GM12878 (cell line): ENCODE measurements around the gene CAPN14. TPM values are rescaled to one million over a fixed set of nuclear protein-coding genes. Genes with fewer than 3 reads are reported as not detected.

Experiments used
- ATAC-seq: fragments of 200-7000 bp; cut with Tn5 transposase; 3 replicates; pipeline ENCODE4 v1.9.1; 2020; ENCODE audit warnings: mild to moderate bottlenecking, moderate library complexity
- BruUV-seq: library from RNA; stranded (reverse); fragments of 400-500 nt; replicated peaks from 2 replicates; lab custom pipeline; 2021; lab: Mats Ljungman, UMichigan
- CTCF ChIA-PET: fragments of 300-600 bp; sonication (Branson Sonifier 250); formaldehyde crosslinking; extraction: SDS; loops from one replicate; lab custom pipeline; 2021; ENCODE audit warnings: inconsistent platforms; lab: Yijun Ruan, JAX
- POLR2A ChIA-PET: fragments of 350-600 bp; formaldehyde crosslinking; extraction: SDS; loops from one replicate; lab custom pipeline; 2021; ENCODE audit warnings: inconsistent platforms; lab: Charles Lee
- RAD21 ChIA-PET: fragments of 300-600 bp; sonication (Branson Sonifier 250); formaldehyde crosslinking; loops from one replicate; lab custom pipeline; 2023; ENCODE audit warnings: antibody characterized with exemption; ENCODE audit not compliant: unreplicated experiment; lab: Charles Lee
- SMC1A ChIA-PET: fragments of 300-600 bp; sonication (Branson Sonifier 250); formaldehyde crosslinking; loops from one replicate; lab custom pipeline; 2023; ENCODE audit not compliant: unreplicated experiment, uncharacterized antibody; lab: Charles Lee
- DNase-seq: peaks from one replicate; pipeline ENCODE4 v3.0.0-alpha.2; 2011; ENCODE audit warnings: low read depth, low spot score
- FAIRE-seq: peaks from 3 replicates; lab custom pipeline; 2011; peaks lifted over from hg19 to GRCh38; lab: Jason Lieb, UNC
- H2AFZ ChIP-seq: 2 replicates; pipeline ENCODE4 v1.6.0; 2011; ENCODE audit warnings: low read depth, low read length, control low read depth; ENCODE audit not compliant: control insufficient read depth
- H3K27ac ChIP-seq: 2 replicates; pipeline ENCODE4 v1.5.1; 2011; ENCODE audit warnings: control low read depth; ENCODE audit not compliant: control insufficient read depth, insufficient read depth
- H3K27me3 ChIP-seq, 2 experiments: replicated peaks in 1 of 2; 2 replicates each; pipeline versions ENCODE4 v1.6.0 to v1.6.1; 2011; ENCODE audit warnings: low read length in 1 of 2; ENCODE audit not compliant: control insufficient read depth in 2 of 2, insufficient read depth in 2 of 2
- H3K36me3 ChIP-seq, 2 experiments: 2 replicates each; pipeline ENCODE4 v1.5.1; 2011; ENCODE audit warnings: low read length in 1 of 2; ENCODE audit not compliant: control insufficient read depth in 2 of 2, insufficient read depth in 2 of 2
- H3K4me1 ChIP-seq: 2 replicates; pipeline ENCODE4 v1.6.1; 2011; ENCODE audit warnings: mild to moderate bottlenecking, low read length, moderate library complexity, mixed read lengths; ENCODE audit not compliant: control insufficient read depth, insufficient read depth
- H3K4me2 ChIP-seq: 2 replicates; pipeline ENCODE4 v1.6.0; 2011; ENCODE audit warnings: control low read depth; ENCODE audit not compliant: control insufficient read depth, insufficient read depth
- H3K4me3 ChIP-seq: fragments of 200-600 bp; sonication (generic); 2 replicates; pipeline ENCODE4 v1.5.1; 2016
- H3K79me2 ChIP-seq: 2 replicates; pipeline ENCODE4 v1.6.0; 2011; ENCODE audit warnings: low read length; ENCODE audit not compliant: control insufficient read depth, insufficient read depth
- H3K9ac ChIP-seq: 2 replicates; pipeline ENCODE4 v1.8.0; 2011; ENCODE audit warnings: low read length, control low read depth, mixed read lengths; ENCODE audit not compliant: control insufficient read depth, insufficient read depth
- H3K9me3 ChIP-seq: replicated peaks from 3 replicates; pipeline ENCODE4 v1.5.1; 2011; ENCODE audit warnings: mild to moderate bottlenecking, low read length; ENCODE audit not compliant: control insufficient read depth, insufficient read depth
- H4K20me1 ChIP-seq: 2 replicates; pipeline ENCODE4 v1.6.0; 2011; ENCODE audit not compliant: control insufficient read depth, insufficient read depth
- CBFB ChIP-seq: IDR thresholded peaks from 2 replicates; pipeline ENCODE4 v1.6.1; 2016; ENCODE audit warnings: antibody characterized with exemption, low read depth
- CREB1 ChIP-seq: IDR thresholded peaks from 2 replicates; pipeline ENCODE4 v1.6.1; 2012; ENCODE audit warnings: low read depth, mild to moderate bottlenecking, inconsistent platforms
- CREM ChIP-seq: IDR thresholded peaks from 2 replicates; pipeline ENCODE4 v1.6.1; 2014; ENCODE audit warnings: antibody characterized with exemption, low read depth
- GABPA ChIP-seq: IDR thresholded peaks from 2 replicates; pipeline ENCODE4 v1.6.1; 2014; ENCODE audit warnings: antibody characterized with exemption, low read depth, mild to moderate bottlenecking, inconsistent platforms
- GATAD2B ChIP-seq: fragments of 450-650 bp; conservative IDR thresholded peaks from 2 replicates; pipeline ENCODE4 v1.6.1; 2017; ENCODE audit warnings: low read depth, mild to moderate bottlenecking, moderate library complexity
- IKZF2 ChIP-seq, 2 experiments: fragments of 450-650 bp; IDR thresholded peaks; 2 replicates each; pipeline ENCODE4 v1.6.1; 2017; ENCODE audit warnings: mild to moderate bottlenecking in 2 of 2, moderate library complexity in 2 of 2
- NFXL1 ChIP-seq: fragments of 450-650 bp; IDR thresholded peaks from 2 replicates; pipeline ENCODE4 v1.6.1; 2017; ENCODE audit warnings: antibody characterized with exemption, mild to moderate bottlenecking, borderline replicate concordance
- TARDBP ChIP-seq: IDR thresholded peaks from 2 replicates; pipeline ENCODE4 v1.6.1; 2016; ENCODE audit warnings: borderline replicate concordance
- ZNF207 ChIP-seq: fragments of 450-650 bp; IDR thresholded peaks from 2 replicates; pipeline ENCODE4 v1.6.1; 2014; ENCODE audit warnings: antibody characterized with exemption, mild to moderate bottlenecking, borderline replicate concordance
- ZNF622 ChIP-seq: fragments of 450-650 bp; IDR thresholded peaks from 2 replicates; pipeline ENCODE4 v1.6.1; 2017; ENCODE audit warnings: mild to moderate bottlenecking, inconsistent platforms
- WGBS: methylation state at CpG from one replicate; pipeline ENCODE4 v1.1.6; 2016; ENCODE audit warnings: low lambda C conversion rate; ENCODE audit not compliant: insufficient replicate concordance, insufficient coverage; ENCODE audit errors: missing lambda C conversion rate; 5-methylcytosine and 5-hydroxymethylcytosine counted together
- in situ Hi-C: fragments of 300-500 bp; cut with MboI; formaldehyde crosslinking; loops from 9 replicates; pipeline ENCODE4 v1.14.3; 2018; ENCODE audit warnings: mixed read lengths
- intact Hi-C: fragments of 100-400 bp; cut with micrococcal nuclease; formaldehyde crosslinking; loops from one replicate; pipeline ENCODE4 v1.14.2; 2022; ENCODE audit not compliant: unreplicated experiment
- polyA plus RNA-seq, 11 experiments: library from polyadenylated mRNA; depleted of rRNA in 4 of 11; unstranded in 6 of 11; stranded (reverse) in 5 of 11; fragments of >200 nt; fragmentation: Nextera tagmentation in 4 of 11; fragmentation: Illumina TruSeq in 1 of 11; extraction: Ambion mirVana in 4 of 11; extraction: Trizol in 1 of 11; gene quantifications; 1 replicate in 1 of 11; 2 replicates in 10 of 11; pipeline versions ENCODE4 v1.2.1 to v1.2.3, GENCODE V29; 2011 to 2016; ENCODE audit warnings: inconsistent platforms in 2 of 11, missing spikeins in 2 of 11, low read depth in 1 of 11
- total RNA-seq, 4 experiments: library from RNA; depleted of rRNA in 3 of 4; stranded (reverse); fragments of >200 nt in 3 of 4; fragmentation: Illumina TruSeq in 1 of 4; extraction: Trizol in 1 of 4; gene quantifications; 2 replicates each; pipeline versions ENCODE4 v1.2.1 to v1.2.3, GENCODE V29; 2013 to 2021
- TF ChIP-seq, protein P1 (sequence below): fragments of 450-650 bp; IDR thresholded peaks from 2 replicates; pipeline ENCODE4 v1.6.1; 2016; ENCODE audit warnings: mild to moderate bottlenecking
- TF ChIP-seq, protein P2 (sequence below): fragments of 450-650 bp; IDR thresholded peaks from 2 replicates; pipeline ENCODE4 v1.6.1; 2017; ENCODE audit warnings: mild to moderate bottlenecking, moderate library complexity

CAPN14 gene
- total and polyA plus RNA-seq, 10 of the 15 experiments (the other 5 are each of a cell fraction or from before 2014, with no cell fraction given): 0.08 to 1.5 (median 1.1) TPM

GRCh38 chr2:31148514-31148913 is 68.8 kb downstream of the CAPN14 start:
- no peak for DNase-seq
- 31% methylated on average over 2 of the region's 2 CpGs for WGBS
- Histone ChIP-seq H3K27me3 (no peaks in the 10 kb centered on the region; a peak in 1 of 4 replicates), H3K4me2 (no peak overlapping the region), H3K4me1 (no peaks in the 10 kb centered on the region), H2AFZ (no peak overlapping the region), H4K20me1 (no peaks in the 10 kb centered on the region), H3K36me3 (no peaks in the 10 kb centered on the region), H3K9ac (no peak overlapping the region), H3K27ac (no peak overlapping the region), H3K79me2 (no peaks in the 10 kb centered on the region), H3K9me3 (peaks cover 2% of the 10 kb centered on the region; the same call in 1 of the 3 replicates), H3K4me3 (no peak overlapping the region)
- POLR2A ChIA-PET: interaction anchor here (0.6 kb wide), 1 partner anchor 14 kb away, joined by 3 read pairs; no protein-coding TSS in a partner anchor
- TF ChIP-seq, protein P1, sequence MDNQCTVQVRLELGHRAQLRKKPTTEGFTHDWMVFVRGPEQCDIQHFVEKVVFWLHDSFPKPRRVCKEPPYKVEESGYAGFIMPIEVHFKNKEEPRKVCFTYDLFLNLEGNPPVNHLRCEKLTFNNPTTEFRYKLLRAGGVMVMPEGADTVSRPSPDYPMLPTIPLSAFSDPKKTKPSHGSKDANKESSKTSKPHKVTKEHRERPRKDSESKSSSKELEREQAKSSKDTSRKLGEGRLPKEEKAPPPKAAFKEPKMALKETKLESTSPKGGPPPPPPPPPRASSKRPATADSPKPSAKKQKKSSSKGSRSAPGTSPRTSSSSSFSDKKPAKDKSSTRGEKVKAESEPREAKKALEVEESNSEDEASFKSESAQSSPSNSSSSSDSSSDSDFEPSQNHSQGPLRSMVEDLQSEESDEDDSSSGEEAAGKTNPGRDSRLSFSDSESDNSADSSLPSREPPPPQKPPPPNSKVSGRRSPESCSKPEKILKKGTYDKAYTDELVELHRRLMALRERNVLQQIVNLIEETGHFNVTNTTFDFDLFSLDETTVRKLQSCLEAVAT: no peak
- TF ChIP-seq IKZF2 (IDR thresholded peaks at IDR 0.05): no peak
- TF ChIP-seq GATAD2B: no peak
- TF ChIP-seq TARDBP: no peak
- TF ChIP-seq CREM: no peak
- TF ChIP-seq ZNF622: no peak
- TF ChIP-seq CREB1: no peak
- no peak for TF ChIP-seq GABPA
- no peak for TF ChIP-seq NFXL1
- TF ChIP-seq ZNF207: no peak
- TF ChIP-seq CBFB: no peak
- TF ChIP-seq, protein P2, sequence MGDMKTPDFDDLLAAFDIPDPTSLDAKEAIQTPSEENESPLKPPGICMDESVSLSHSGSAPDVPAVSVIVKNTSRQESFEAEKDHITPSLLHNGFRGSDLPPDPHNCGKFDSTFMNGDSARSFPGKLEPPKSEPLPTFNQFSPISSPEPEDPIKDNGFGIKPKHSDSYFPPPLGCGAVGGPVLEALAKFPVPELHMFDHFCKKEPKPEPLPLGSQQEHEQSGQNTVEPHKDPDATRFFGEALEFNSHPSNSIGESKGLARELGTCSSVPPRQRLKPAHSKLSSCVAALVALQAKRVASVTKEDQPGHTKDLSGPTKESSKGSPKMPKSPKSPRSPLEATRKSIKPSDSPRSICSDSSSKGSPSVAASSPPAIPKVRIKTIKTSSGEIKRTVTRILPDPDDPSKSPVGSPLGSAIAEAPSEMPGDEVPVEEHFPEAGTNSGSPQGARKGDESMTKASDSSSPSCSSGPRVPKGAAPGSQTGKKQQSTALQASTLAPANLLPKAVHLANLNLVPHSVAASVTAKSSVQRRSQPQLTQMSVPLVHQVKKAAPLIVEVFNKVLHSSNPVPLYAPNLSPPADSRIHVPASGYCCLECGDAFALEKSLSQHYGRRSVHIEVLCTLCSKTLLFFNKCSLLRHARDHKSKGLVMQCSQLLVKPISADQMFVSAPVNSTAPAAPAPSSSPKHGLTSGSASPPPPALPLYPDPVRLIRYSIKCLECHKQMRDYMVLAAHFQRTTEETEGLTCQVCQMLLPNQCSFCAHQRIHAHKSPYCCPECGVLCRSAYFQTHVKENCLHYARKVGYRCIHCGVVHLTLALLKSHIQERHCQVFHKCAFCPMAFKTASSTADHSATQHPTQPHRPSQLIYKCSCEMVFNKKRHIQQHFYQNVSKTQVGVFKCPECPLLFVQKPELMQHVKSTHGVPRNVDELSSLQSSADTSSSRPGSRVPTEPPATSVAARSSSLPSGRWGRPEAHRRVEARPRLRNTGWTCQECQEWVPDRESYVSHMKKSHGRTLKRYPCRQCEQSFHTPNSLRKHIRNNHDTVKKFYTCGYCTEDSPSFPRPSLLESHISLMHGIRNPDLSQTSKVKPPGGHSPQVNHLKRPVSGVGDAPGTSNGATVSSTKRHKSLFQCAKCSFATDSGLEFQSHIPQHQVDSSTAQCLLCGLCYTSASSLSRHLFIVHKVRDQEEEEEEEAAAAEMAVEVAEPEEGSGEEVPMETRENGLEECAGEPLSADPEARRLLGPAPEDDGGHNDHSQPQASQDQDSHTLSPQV: no peak
- RAD21 ChIA-PET: no interaction called here
- no TSS peak for BruUV-seq
- SMC1A ChIA-PET: interaction anchor here (0.6 kb wide), 1 partner anchor 78 kb away, joined by 3 read pairs; no protein-coding TSS in a partner anchor
- intact Hi-C loops (no loop called here), in situ Hi-C loops (no loop called here)
- no peak for ATAC-seq
- FAIRE-seq: no peak
- CTCF ChIA-PET: interaction anchor here (2.2 kb wide), 1 partner anchor 22 kb away, joined by 11 read pairs; no protein-coding TSS in a partner anchor
